DOHH2 (cell line): ENCODE data around the gene PLEKHN1.

Experiments
- H3F3A ChIP-seq: fragments of 200-600 bp; sonication (generic), shearing (Covaris generic); 2 replicates; pipeline ENCODE4 v1.6.0; 2016; ENCODE audit warnings: antibody characterized with exemption, mild to moderate bottlenecking; ENCODE audit not compliant: control insufficient read depth, insufficient read depth
- H3K27ac ChIP-seq: fragments of 200-600 bp; sonication (generic); 2 replicates; pipeline ENCODE4 v1.5.1; 2014; ENCODE audit warnings: low read depth, mild to moderate bottlenecking, low read length, moderate library complexity
- H3K27me3 ChIP-seq: fragments of 200-600 bp; sonication (generic); 2 replicates; pipeline ENCODE4 v1.6.1; 2014; ENCODE audit warnings: mild to moderate bottlenecking, low read length, mixed read lengths; ENCODE audit not compliant: control insufficient read depth
- H3K36me3 ChIP-seq: fragments of 200-600 bp; sonication (generic); 2 replicates; pipeline ENCODE4 v1.6.1; 2014; ENCODE audit warnings: mild to moderate bottlenecking, low read length, moderate library complexity, mixed read lengths; ENCODE audit not compliant: control insufficient read depth
- H3K4me1 ChIP-seq: fragments of 200-600 bp; sonication (generic); 2 replicates; pipeline ENCODE4 v1.6.1; 2014; ENCODE audit warnings: mild to moderate bottlenecking, low read length, mixed read lengths; ENCODE audit not compliant: control insufficient read depth
- H3K4me2 ChIP-seq: fragments of 200-600 bp; sonication (generic); 2 replicates; pipeline ENCODE4 v1.6.0; 2014; ENCODE audit warnings: mild to moderate bottlenecking, low read length, moderate library complexity
- H3K4me3 ChIP-seq: fragments of 200-600 bp; sonication (generic); 2 replicates; pipeline ENCODE4 v1.5.1; 2014; ENCODE audit warnings: mild to moderate bottlenecking, low read length, mixed read lengths
- H3K79me2 ChIP-seq: fragments of 200-600 bp; sonication (generic); 2 replicates; pipeline ENCODE4 v1.6.1; 2014; ENCODE audit warnings: mild to moderate bottlenecking, low read length, mixed read lengths; ENCODE audit not compliant: control insufficient read depth
- H3K9me2 ChIP-seq: fragments of 200-600 bp; sonication (generic); replicated peaks from 2 replicates; pipeline ENCODE4 v1.6.1; 2014; ENCODE audit warnings: mild to moderate bottlenecking, low read length, mixed read lengths; ENCODE audit not compliant: control insufficient read depth
- H3K9me3 ChIP-seq: fragments of 200-600 bp; sonication (generic); 2 replicates; pipeline ENCODE4 v1.6.1; 2014; ENCODE audit warnings: antibody characterized with exemption, low read length, mixed read lengths; ENCODE audit not compliant: control insufficient read depth, insufficient read depth
- H4K20me1 ChIP-seq: fragments of 200-600 bp; sonication (generic); 2 replicates; pipeline ENCODE4 v1.6.0; 2014; ENCODE audit warnings: low read depth, mild to moderate bottlenecking, antibody characterized with exemption, low read length, moderate library complexity; ENCODE audit not compliant: control insufficient read depth, insufficient read depth
- CTCF ChIP-seq: fragments of 200-600 bp; sonication (generic); IDR thresholded peaks from one replicate; pipeline ENCODE4 v1.5.1; 2014; ENCODE audit warnings: antibody characterized with exemption, mild to moderate bottlenecking, low read depth, low read length; ENCODE audit not compliant: poor library complexity, severe bottlenecking
- EZH2phosphoT487 ChIP-seq: fragments of 200-600 bp; sonication (generic); IDR thresholded peaks from 2 replicates; pipeline ENCODE4 v1.6.1; 2017; ENCODE audit warnings: borderline replicate concordance, mild to moderate bottlenecking, antibody characterized with exemption, low read length, moderate library complexity, mixed read lengths

Gene PLEKHN1

DNA sequence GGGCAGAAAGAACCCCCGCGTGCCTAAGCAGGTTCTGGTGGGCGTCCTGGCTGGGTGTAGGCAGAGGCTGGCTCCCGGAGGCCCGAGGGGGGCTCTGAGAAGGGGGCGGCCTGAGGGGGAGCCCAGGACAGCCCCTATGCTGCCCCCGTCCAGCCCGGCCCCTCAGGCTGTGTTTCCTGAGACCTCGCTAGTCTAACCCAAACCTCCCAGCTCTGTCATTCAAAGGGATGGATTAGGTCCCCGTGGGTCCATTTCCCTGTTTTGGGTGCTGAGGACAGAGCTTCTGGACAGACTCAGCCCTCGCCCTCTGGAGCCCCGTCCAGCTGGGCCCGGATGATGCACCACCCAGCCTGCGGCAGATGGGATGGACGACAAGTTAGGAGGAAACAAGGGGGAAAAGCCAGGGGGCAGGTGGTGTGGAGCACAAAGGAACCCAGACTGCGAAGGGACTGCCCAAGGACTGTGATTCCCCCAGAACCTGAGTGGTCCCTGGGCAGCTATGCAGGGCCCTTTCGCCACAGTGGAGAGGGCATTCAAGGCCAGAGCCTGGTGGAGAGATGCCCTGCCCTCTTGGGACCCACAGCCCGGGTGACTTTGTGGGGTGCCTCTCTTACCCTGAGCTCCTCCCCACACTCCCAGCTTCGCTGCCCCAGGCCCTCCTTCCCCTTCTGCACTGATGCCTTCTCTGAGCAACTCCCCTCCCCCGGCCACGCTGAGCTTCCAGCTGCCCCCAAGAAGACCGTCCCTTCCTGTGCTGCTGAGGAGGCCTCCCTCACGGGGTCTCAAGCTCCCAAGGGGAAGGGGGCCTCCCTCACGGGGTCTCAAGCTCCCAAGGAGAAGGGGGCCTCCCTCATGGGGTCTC lies 30.8 kb downstream of the PLEKHN1 start:
- peaks cover 1% of the 10 kb centered on the region; the same call in 1 of the 2 replicates for H3K4me1 ChIP-seq
- no peak overlapping the region for H3K4me3 ChIP-seq
- H3K27me3 ChIP-seq, result peaks cover 8% of the 10 kb centered on the region; the same call in 1 of the 2 replicates
- H3K79me2 ChIP-seq, result no peaks in the 10 kb centered on the region
- no peaks in the 10 kb centered on the region for H4K20me1 ChIP-seq
- TF ChIP-seq CTCF (no peak), EZH2phosphoT487 (no peak)
- no peaks in the 10 kb centered on the region for H3K36me3 ChIP-seq
- no peaks in the 10 kb centered on the region for H3K9me3 ChIP-seq
- no peaks in the 10 kb centered on the region for H3F3A ChIP-seq
- H3K27ac ChIP-seq, result no peak overlapping the region
- no peaks in the 10 kb centered on the region for H3K9me2 ChIP-seq
- no peak overlapping the region for H3K4me2 ChIP-seq

GRCh38 chr1:997713-997992 lies 31.4 kb downstream of the PLEKHN1 start:
- H3K4me3 ChIP-seq, result no peak overlapping the region
- H3K9me2 ChIP-seq, result no peaks in the 10 kb centered on the region
- H3K36me3 ChIP-seq, result no peaks in the 10 kb centered on the region
- no peaks in the 10 kb centered on the region for H3K9me3 ChIP-seq
- peaks cover 3% of the 10 kb centered on the region; the same call in 1 of the 2 replicates for H3K4me1 ChIP-seq
- H4K20me1 ChIP-seq, result no peaks in the 10 kb centered on the region
- no peaks in the 10 kb centered on the region for H3F3A ChIP-seq
- H3K4me2 ChIP-seq, result no peak overlapping the region
- peaks cover 8% of the 10 kb centered on the region for H3K27me3 ChIP-seq
- TF ChIP-seq EZH2phosphoT487 (no peak), CTCF (no peak)
- no peak overlapping the region for H3K27ac ChIP-seq
- no peaks in the 10 kb centered on the region for H3K79me2 ChIP-seq

- H3K4me3 ChIP-seq, result no peak overlapping the region
- no peaks in the 10 kb centered on the region for H3K79me2 ChIP-seq
- H3F3A ChIP-seq, result no peaks in the 10 kb centered on the region
- no peak for TF ChIP-seq EZH2phosphoT487
- TF ChIP-seq CTCF, result no peak
- H3K9me3 ChIP-seq, result no peaks in the 10 kb centered on the region
- no peak overlapping the region for H3K27ac ChIP-seq
- H3K36me3 ChIP-seq, result no peaks in the 10 kb centered on the region
- H4K20me1 ChIP-seq, result no peaks in the 10 kb centered on the region
- peaks cover 3% of the 10 kb centered on the region; the same call in 1 of the 2 replicates for H3K4me1 ChIP-seq
- no peaks in the 10 kb centered on the region for H3K9me2 ChIP-seq
- H3K4me2 ChIP-seq, result no peak overlapping the region
- peaks cover 13% of the 10 kb centered on the region for H3K27me3 ChIP-seq
Measured at GRCh38 chr1:997993-998744, 31.9 kb downstream of the PLEKHN1 start.
